AG09309 (cell line): ENCODE measurements around the gene CLTCL1.
A peak's percentile ranks its signal among the peaks of the same experiment; 100 is the strongest.
"Not testable (repeated sequence)": the region's sequence is repeated elsewhere in the genome, so short reads cannot be mapped to it uniquely, and the experiment has no call there.

Experiments
- DNase-seq: peaks from one replicate; pipeline ENCODE4 v3.0.0-alpha.2; 2010; ENCODE audit warnings: low read depth
- H3K4me3 ChIP-seq: 2 replicates; pipeline ENCODE4 v1.5.1; 2011; ENCODE audit warnings: mild to moderate bottlenecking, low read depth, low read length, moderate library complexity; ENCODE audit not compliant: control insufficient read depth
- CTCF ChIP-seq: IDR thresholded peaks from 2 replicates; pipeline ENCODE4 v1.5.1; 2011; ENCODE audit warnings: mild to moderate bottlenecking, low read depth, low read length, inconsistent platforms; ENCODE audit not compliant: insufficient read depth, control insufficient read depth; ENCODE audit errors: missing control alignments

CLTCL1 gene

GRCh38 chr22:19289475-19290161, 1.9 kb downstream of the CLTCL1 start:
- peak; percentile 40 for DNase-seq
- TF ChIP-seq CTCF: no peak
- no peak overlapping the region for H3K4me3 ChIP-seq

GRCh38 chr22:19287889-19288288, 3.6 kb downstream of the CLTCL1 start:
- no peak overlapping the region for H3K4me3 ChIP-seq
- no peak for TF ChIP-seq CTCF
- DNase-seq: peak; percentile 70

GRCh38 chr22:19287076-19287707, 4.3 kb downstream of the CLTCL1 start:
- no peak for DNase-seq
- TF ChIP-seq CTCF: no peak
- H3K4me3 ChIP-seq: no peak overlapping the region

- no peak overlapping the region for H3K4me3 ChIP-seq
- DNase-seq: no peak
- TF ChIP-seq CTCF: no peak
These were observed 5.7 kb downstream of the CLTCL1 start for GRCh38 chr22:19285831-19286230.

- not testable (repeated sequence) for DNase-seq, H3K4me3 ChIP-seq
These were observed 12.4 kb downstream of the CLTCL1 start for GRCh38 chr22:19279143-19279542.

GRCh38 chr22:19277785-19278184, 13.7 kb downstream of the CLTCL1 start:
- H3K4me3 ChIP-seq: no peak overlapping the region
- DNase-seq: no peak
- TF ChIP-seq CTCF: no peak

- no peak for TF ChIP-seq CTCF
- no peak for DNase-seq
- no peak overlapping the region for H3K4me3 ChIP-seq
These were observed 15.5 kb downstream of the CLTCL1 start for GRCh38 chr22:19275919-19276600.
